Fibroblast of skin of scalp (primary cell): Measurements from ENCODE around the gene CHFR. TPM values are rescaled to one million over a fixed set of nuclear protein-coding genes. Genes with fewer than 3 reads are reported as not detected.
A peak's percentile ranks its signal among the peaks of the same experiment; 100 is the strongest.
"Not testable (repeated sequence)": the region's sequence is repeated elsewhere in the genome, so short reads cannot be mapped to it uniquely, and the experiment has no call there.

ENCODE experiments used
- DNase-seq: peaks from one replicate; pipeline ENCODE4 v3.0.0-alpha.2; 2013
- polyA plus RNA-seq, 2 experiments: library from polyadenylated mRNA; unstranded; fragments of 120-200 nt; gene quantifications; one replicate each; pipeline ENCODE4 v1.2.1, GENCODE V29; 2013; ENCODE audit not compliant: insufficient read length in 2 of 2

Gene CHFR, protein sequence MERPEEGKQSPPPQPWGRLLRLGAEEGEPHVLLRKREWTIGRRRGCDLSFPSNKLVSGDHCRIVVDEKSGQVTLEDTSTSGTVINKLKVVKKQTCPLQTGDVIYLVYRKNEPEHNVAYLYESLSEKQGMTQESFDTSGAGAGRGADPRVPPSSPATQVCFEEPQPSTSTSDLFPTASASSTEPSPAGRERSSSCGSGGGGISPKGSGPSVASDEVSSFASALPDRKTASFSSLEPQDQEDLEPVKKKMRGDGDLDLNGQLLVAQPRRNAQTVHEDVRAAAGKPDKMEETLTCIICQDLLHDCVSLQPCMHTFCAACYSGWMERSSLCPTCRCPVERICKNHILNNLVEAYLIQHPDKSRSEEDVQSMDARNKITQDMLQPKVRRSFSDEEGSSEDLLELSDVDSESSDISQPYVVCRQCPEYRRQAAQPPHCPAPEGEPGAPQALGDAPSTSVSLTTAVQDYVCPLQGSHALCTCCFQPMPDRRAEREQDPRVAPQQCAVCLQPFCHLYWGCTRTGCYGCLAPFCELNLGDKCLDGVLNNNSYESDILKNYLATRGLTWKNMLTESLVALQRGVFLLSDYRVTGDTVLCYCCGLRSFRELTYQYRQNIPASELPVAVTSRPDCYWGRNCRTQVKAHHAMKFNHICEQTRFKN
- 28.1 TPM for polyA plus RNA-seq (2013, experiment 1 of 2; ENCODE audit: insufficient read length)
- 27.5 TPM for polyA plus RNA-seq (2013, experiment 2 of 2; ENCODE audit: insufficient read length)

DNA sequence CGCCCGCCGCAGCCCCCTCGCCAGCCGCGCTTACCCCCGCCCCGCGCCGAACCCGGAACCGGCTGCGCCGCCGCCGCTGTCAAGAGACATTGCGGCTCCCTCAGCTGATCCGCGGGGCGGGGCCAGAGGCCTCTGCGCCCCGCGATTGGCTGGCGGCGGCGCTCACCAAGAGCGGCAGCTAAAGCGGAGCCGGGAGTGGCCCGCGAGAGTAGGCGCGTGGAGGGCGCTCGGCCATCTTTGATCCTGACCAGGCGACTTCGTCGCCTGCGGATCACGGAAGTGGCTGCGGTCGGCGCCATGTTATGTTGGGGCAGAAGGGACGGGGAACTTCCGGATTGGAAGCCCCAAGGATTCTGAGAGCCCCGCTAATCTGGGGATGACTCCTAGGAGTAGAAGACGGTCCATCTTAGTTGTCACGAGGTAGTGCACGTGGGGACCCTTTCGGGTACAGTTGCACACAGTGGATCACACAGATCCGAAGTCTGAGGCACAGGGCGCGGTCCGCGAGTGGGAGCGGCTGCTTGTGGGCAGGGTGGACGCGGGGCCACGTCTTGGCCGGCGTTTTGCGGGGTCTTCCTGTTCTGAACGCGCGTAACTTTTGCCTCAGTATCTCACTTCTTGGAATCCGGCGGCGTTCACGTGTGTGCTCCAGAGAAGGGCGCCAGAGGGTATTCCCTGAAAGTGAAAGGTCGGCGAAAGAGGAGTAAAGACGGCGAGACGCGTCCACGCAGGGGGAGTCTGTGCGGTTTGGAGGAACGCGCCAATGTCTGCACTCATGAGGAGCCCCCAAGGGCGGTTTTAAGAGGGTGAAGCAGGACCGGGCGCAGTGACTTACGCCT is at the start of gene CHFR:
TSS of gene CHFR (minus strand) at position 93 of the 839 bp plus-strand sequence. CDS start 277 bp downstream, outside the sequence.
- DNase-seq = peak; percentile 98

DNA sequence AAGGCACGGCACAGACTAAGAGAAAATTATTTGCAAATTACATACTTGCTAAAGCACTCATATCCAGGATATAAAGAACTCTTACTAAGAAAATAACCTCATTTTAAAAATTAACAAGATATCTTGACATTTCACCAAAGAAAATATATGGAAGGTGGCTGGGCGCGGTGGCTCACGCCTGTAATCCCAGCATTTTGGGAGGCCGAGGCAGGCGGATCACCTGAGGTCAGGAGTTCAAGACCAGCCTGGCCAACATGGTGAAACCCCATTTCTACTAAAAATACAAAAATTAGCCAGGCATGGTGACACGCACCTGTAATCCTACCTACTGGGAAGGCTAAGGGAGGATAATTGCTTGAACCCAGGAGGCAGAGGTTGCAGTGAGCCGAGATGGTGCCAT is 49.5 kb upstream of the CHFR start:
- DNase-seq = not testable (repeated sequence)

DNA sequence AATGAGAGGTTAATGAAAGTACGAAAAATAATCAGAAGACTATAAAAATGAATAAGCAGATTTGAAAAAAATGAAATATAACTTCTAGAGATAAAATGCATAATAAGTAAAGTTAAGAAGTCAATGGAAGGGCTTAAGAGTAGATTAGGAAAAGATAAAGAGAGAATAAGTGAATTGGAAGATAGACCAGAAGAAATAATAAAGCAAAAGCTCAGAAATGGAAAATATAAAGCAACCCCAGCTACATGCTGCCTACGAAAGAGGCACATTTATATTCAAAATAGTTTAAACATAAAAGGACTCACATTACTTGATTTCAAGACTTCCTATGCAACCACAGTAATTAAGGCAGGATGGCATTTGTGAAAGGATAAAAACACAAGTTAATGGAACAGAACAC is 48.8 kb upstream of the CHFR start:
- DNase-seq = no peak

GRCh38 chr12:132926415-132926833 is 39.0 kb upstream of the CHFR start:
- no peak for DNase-seq

GRCh38 chr12:132925597-132926414 is 38.4 kb upstream of the CHFR start:
- DNase-seq = no peak

GRCh38 chr12:132924356-132924755 is 37.0 kb upstream of the CHFR start:
- no peak for DNase-seq

GRCh38 chr12:132923356-132923909 is 36.0 kb upstream of the CHFR start:
- DNase-seq = no peak

- DNase-seq = no peak
Observed at GRCh38 chr12:132922676-132923075, 35.3 kb upstream of the CHFR start.

DNA sequence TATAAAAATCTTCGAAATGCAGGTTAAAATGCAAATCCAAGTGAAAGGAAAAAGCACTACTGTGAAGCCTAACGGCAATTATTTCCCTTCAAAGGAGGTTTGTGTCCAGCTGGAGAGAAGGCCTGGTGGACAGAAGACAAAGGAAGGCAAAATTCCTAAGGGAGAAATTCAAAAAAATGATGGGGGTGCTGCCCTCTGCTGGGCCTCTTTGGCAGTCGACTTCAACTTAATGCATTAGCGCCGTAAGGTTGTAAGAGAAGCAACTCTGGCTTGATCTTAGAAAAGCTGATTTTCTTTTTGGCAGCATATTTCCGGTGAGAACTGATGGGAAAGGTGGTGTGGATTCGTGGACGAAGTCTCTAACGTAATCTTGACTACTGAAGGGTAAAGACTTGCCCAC is 34.3 kb upstream of the CHFR start:
- DNase-seq = no peak

GRCh38 chr12:132918680-132919079 is 31.3 kb upstream of the CHFR start:
- no peak for DNase-seq

GRCh38 chr12:132909030-132909368 is 21.6 kb upstream of the CHFR start:
- DNase-seq = no peak

- peak; percentile 95 for DNase-seq
Observed at GRCh38 chr12:132908145-132909029, 21.0 kb upstream of the CHFR start.

- DNase-seq = not testable (repeated sequence)
Observed at GRCh38 chr12:132907789-132908144, 20.4 kb upstream of the CHFR start.

- DNase-seq = no peak
Observed at GRCh38 chr12:132907216-132907615, 19.8 kb upstream of the CHFR start.

GRCh38 chr12:132904718-132905328 is 17.4 kb upstream of the CHFR start:
- DNase-seq = peak; percentile 18

GRCh38 chr12:132899033-132899432 is 11.6 kb upstream of the CHFR start:
- DNase-seq = no peak

GRCh38 chr12:132888852-132889251 is 1.4 kb upstream of the CHFR start:
- no peak for DNase-seq

DNA sequence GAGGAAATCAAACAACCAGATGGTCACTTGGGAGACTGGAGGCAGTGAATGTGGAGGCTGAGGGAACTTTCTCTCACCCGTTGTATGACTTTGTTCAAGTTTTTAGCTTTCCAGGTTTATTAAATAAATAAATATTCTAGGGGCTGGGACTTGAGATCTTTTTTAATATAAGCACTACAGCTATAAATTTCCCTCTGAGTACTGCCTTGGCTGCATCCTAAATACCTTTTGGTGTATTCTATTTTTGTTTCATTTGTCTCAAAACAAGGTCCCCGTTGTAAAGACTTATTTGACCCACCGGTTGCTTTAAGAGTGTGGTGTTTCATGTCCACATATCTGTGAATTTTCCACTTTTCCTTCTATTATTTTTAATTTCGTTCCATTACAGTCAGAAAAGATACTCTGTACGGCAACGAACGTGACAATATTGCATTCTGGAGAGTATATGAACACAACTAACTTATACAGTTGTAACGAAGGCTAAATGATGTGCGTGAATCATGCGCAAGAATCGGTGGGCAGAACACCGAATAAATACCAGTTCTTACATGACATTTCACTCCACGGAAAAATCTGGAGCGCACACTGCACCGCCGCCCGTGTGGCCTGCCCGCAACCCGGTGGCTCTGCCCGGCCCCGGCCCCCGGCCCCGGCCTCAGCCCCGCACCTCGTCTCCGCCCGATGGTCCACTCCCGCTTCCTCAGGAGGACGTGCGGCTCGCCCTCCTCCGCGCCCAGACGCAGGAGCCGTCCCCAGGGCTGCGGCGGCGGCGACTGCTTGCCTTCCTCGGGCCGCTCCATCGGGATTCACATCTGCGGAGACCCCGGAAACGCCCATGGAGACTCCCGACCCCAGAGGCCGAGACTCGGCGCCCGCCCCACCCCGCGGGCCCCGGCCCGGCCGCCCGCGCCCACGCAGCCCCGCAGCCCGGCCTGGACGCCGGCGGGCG is 602 bp downstream of the CHFR start:
- DNase-seq = no peak

DNA sequence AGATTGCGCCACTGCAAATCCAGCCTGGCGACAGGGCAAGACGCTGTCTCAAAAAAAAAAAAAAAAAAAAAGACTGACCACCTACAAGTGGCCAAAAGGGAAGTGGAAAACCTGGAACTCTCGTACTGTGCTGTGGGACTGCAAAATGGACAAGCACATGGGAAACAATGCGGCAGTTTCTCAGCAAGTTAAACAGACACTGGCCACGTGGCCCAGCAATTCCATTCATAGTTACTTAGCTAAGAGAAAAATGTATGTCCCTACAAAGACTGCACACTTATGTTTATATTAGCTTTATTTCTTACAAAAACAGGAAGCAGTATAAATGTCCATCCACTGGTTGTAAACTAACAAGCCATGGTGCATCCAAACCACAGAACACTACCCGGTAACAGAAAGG is 5.6 kb downstream of the CHFR start:
- DNase-seq = peak; percentile 8
